ENCODE measurements around the gene APOBEC3A.

APOBEC3A gene

GRCh38 chr22:38930512-38930911, 26.9 kb upstream of the APOBEC3A start:
- no peaks in the 10 kb centered on the region for H3K9me3 ChIP-seq
- intact Hi-C loops (cut with DNase I; ENCODE audit: low total_unique reads): no loop called here
- H3K27ac ChIP-seq: no peak overlapping the region
- H3K4me3 ChIP-seq: no peak overlapping the region
- peaks cover 0 to 23% (median 12%) of the 10 kb centered on the region in 4 donors for H3K4me1 ChIP-seq
- H3K27me3 ChIP-seq: no peaks in the 10 kb centered on the region
- DNase-seq: no peak
- H3K36me3 ChIP-seq: no peaks in the 10 kb centered on the region
- TF ChIP-seq CTCF (IDR thresholded peaks at IDR 0.05): no peak

GRCh38 chr22:38935023-38935422, 22.4 kb upstream of the APOBEC3A start:
- no peak overlapping the region for H3K27ac ChIP-seq
- no peak for DNase-seq
- TF ChIP-seq CTCF (IDR thresholded peaks at IDR 0.05): no peak

GRCh38 chr22:38935616-38936015, 21.8 kb upstream of the APOBEC3A start:
- no peak overlapping the region for H3K4me3 ChIP-seq
- no peaks in the 10 kb centered on the region for H3K4me1 ChIP-seq
- TF ChIP-seq CTCF (IDR thresholded peaks at IDR 0.05): no peak
- no peaks in the 10 kb centered on the region for H3K27me3 ChIP-seq
- intact Hi-C loops (cut with DNase I; ENCODE audit: low total_unique reads): no loop called here
- no peaks in the 10 kb centered on the region for H3K36me3 ChIP-seq
- H3K9me3 ChIP-seq: no peaks in the 10 kb centered on the region
- H3K27ac ChIP-seq: no peak overlapping the region
- no peak for DNase-seq

More at GRCh38 chr22:38935023-38935422, 22.4 kb upstream of the APOBEC3A start:
- Histone ChIP-seq H3K4me3 (no peak overlapping the region), H3K27me3 (no peaks in the 10 kb centered on the region), H3K36me3 (no peaks in the 10 kb centered on the region), H3K4me1 (no peaks in the 10 kb centered on the region), H3K9me3 (no peaks in the 10 kb centered on the region)
- intact Hi-C loops (cut with DNase I; ENCODE audit: low total_unique reads): no loop called here

GRCh38 chr22:38936562-38936961, 20.8 kb upstream of the APOBEC3A start:
- H3K27ac ChIP-seq: no peak overlapping the region
- no peak overlapping the region for H3K4me3 ChIP-seq
- intact Hi-C loops (cut with DNase I; ENCODE audit: low total_unique reads): no loop called here
- DNase-seq: peak in 1 of 2 donors; percentile 31
- no peak for TF ChIP-seq CTCF (IDR thresholded peaks at IDR 0.05)
- no peaks in the 10 kb centered on the region for H3K36me3 ChIP-seq
- peaks cover 0 to 3% of the 10 kb centered on the region in 2 donors for H3K27me3 ChIP-seq
- H3K9me3 ChIP-seq: no peaks in the 10 kb centered on the region
- H3K4me1 ChIP-seq: no peaks in the 10 kb centered on the region

GRCh38 chr22:38937036-38937435, 20.4 kb upstream of the APOBEC3A start:
- DNase-seq: peak in 1 of 2 donors; percentile 35
- no peaks in the 10 kb centered on the region for H3K36me3 ChIP-seq
- H3K27ac ChIP-seq: no peak overlapping the region
- no peak overlapping the region for H3K4me3 ChIP-seq
- intact Hi-C loops (cut with DNase I; ENCODE audit: low total_unique reads): no loop called here
- TF ChIP-seq CTCF (IDR thresholded peaks at IDR 0.05): no peak
- H3K4me1 ChIP-seq: no peaks in the 10 kb centered on the region
- H3K27me3 ChIP-seq: peaks cover 0 to 4% of the 10 kb centered on the region in 2 donors
- no peaks in the 10 kb centered on the region for H3K9me3 ChIP-seq

GRCh38 chr22:38937541-38937940, 19.9 kb upstream of the APOBEC3A start:
- DNase-seq: no peak
- Histone ChIP-seq H3K4me1 (no peaks in the 10 kb centered on the region), H3K4me3 (no peak overlapping the region), H3K9me3 (no peaks in the 10 kb centered on the region), H3K36me3 (no peaks in the 10 kb centered on the region), H3K27me3 (peaks cover 0 to 4% of the 10 kb centered on the region in 2 donors), H3K27ac (no peak overlapping the region)
- intact Hi-C loops (cut with DNase I; ENCODE audit: low total_unique reads): no loop called here
- TF ChIP-seq CTCF (IDR thresholded peaks at IDR 0.05): no peak
